SK-MEL-5 (cell line): ENCODE measurements around the gene KLHL21. TPM values are rescaled to one million over a fixed set of nuclear protein-coding genes. Genes with fewer than 3 reads are reported as not detected.

ENCODE experiments used
- DNase-seq: peaks from one replicate; pipeline ENCODE4 v3.0.0-alpha.2; 2016; ENCODE audit warnings: low read depth, low spot score
- in situ Hi-C: cut with HindIII; loops from 2 replicates; pipeline ENCODE4 v1.10.0; 2016; ENCODE audit warnings: low sequenced_read_pairs, high pct_unique_total_duplicates, low pct_unique_long_range_greater_than_20kb
- total RNA-seq: library from RNA; depleted of rRNA; stranded (reverse); fragments of >200 nt; shearing (Covaris generic); gene quantifications from 2 replicates; pipeline ENCODE4 v1.2.3, GENCODE V29; 2014

KLHL21 gene
- total RNA-seq, 1 experiment from 2014 or later: 28.2 TPM

GRCh38 chr1:6627841-6628545 is 25.3 kb upstream of the KLHL21 start:
- DNase-seq: no peak
- in situ Hi-C loops: no loop called here

GRCh38 chr1:6627031-6627430 is 24.4 kb upstream of the KLHL21 start:
- DNase-seq: no peak
- in situ Hi-C loops: no loop called here

GRCh38 chr1:6625584-6626149 is 23.0 kb upstream of the KLHL21 start:
- peak; percentile 34 for DNase-seq
- in situ Hi-C loops: no loop called here

- peak; percentile 93 for DNase-seq
- in situ Hi-C loops: no loop called here
Observed at GRCh38 chr1:6624710-6625583, 22.3 kb upstream of the KLHL21 start, which contains the start of gene THAP3. TSS of gene THAP3 (plus strand) at chr1:6624868. CDS start at chr1:6625219, 351 bp downstream.

GRCh38 chr1:6623269-6623965 is 20.7 kb upstream of the KLHL21 start:
- DNase-seq: no peak
- in situ Hi-C loops: no loop called here

GRCh38 chr1:6622396-6623152 is 19.9 kb upstream of the KLHL21 start:
- DNase-seq: no peak
- in situ Hi-C loops: no loop called here

- no peak for DNase-seq
- in situ Hi-C loops: no loop called here
Observed at GRCh38 chr1:6621429-6622391, 19.0 kb upstream of the KLHL21 start.

- no peak for DNase-seq
- in situ Hi-C loops: no loop called here
Observed at GRCh38 chr1:6619045-6619444, 16.4 kb upstream of the KLHL21 start.

GRCh38 chr1:6614929-6615785 is 12.5 kb upstream of the KLHL21 start:
- DNase-seq: no peak
- in situ Hi-C loops: no loop called here

GRCh38 chr1:6614019-6614928 is 11.6 kb upstream of the KLHL21 start:
- in situ Hi-C loops: no loop called here
- DNase-seq: no peak

GRCh38 chr1:6613361-6614018 is 10.8 kb upstream of the KLHL21 start, which contains the start of gene PHF13:
TSS of gene PHF13 (plus strand) at chr1:6613731. CDS start at chr1:6614067, 336 bp downstream.
- in situ Hi-C loops: no loop called here
- DNase-seq: peak; percentile 97

GRCh38 chr1:6612641-6613360 is 10.1 kb upstream of the KLHL21 start:
- in situ Hi-C loops: no loop called here
- peak; percentile 35 for DNase-seq

GRCh38 chr1:6603915-6604558 is 1.4 kb upstream of the KLHL21 start:
- in situ Hi-C loops: no loop called here
- peak; percentile 65 for DNase-seq
